Measurements from ENCODE around the gene STRN4. TPM values are rescaled to one million over a fixed set of nuclear protein-coding genes. Genes with fewer than 3 reads are reported as not detected.

Gene STRN4
- total and polyA plus RNA-seq, 9 of the 15 experiments (the other 6 are each of a cell fraction or from before 2014, with no cell fraction given), result 0.62 to 83.7 (median 36.9) TPM

- TF ChIP-seq SFPQ (IDR thresholded peaks at IDR 0.05; ENCODE audit: low read depth, low read length) (no peak), RHOXF2B (CRISPR knock-in tag; conservative IDR thresholded peaks at IDR 0.05) (no peak), MEIS2 (IDR thresholded peaks at IDR 0.05; ENCODE audit: partially characterized antibody) (no peak), HDAC1 (IDR thresholded peaks at IDR 0.05) (no peak), FOXA3 (CRISPR knock-in tag; conservative IDR thresholded peaks at IDR 0.05 in 1 of 2, IDR thresholded peaks at IDR 0.05 in 1 of 2) (no peak), ETV6 (IDR thresholded peaks at IDR 0.05; ENCODE audit: borderline replicate concordance in 1 of 2, low read depth in 2 of 2, low read length in 1 of 2) (no peak), ETV6 (CRISPR knock-in tag; IDR thresholded peaks at IDR 0.05; ENCODE audit: borderline replicate concordance) (no peak), SMARCA5 (IDR thresholded peaks at IDR 0.05) (no peak), SPI1 (IDR thresholded peaks at IDR 0.05; ENCODE audit: borderline replicate concordance, low read depth, low read length) (no peak), CEBPZ (IDR thresholded peaks at IDR 0.05; ENCODE audit: borderline replicate concordance, low read depth, low read length) (no peak), TAF15 (IDR thresholded peaks at IDR 0.05; ENCODE audit: low read depth, low read length) (no peak), ZKSCAN1 (IDR thresholded peaks at IDR 0.05; ENCODE audit: low read depth, low read length) (no peak), HMGN3 (IDR thresholded peaks at IDR 0.05; ENCODE audit: borderline replicate concordance, extremely low read depth, insufficient read length, low read depth, low read length) (peak; percentile 23), POLR2B (IDR thresholded peaks at IDR 0.05; ENCODE audit: low read depth, partially characterized antibody) (no peak), FOS (IDR thresholded peaks at IDR 0.05; ENCODE audit: extremely low read depth, insufficient read length) (no peak), POLR2G (IDR thresholded peaks at IDR 0.05; ENCODE audit: low read depth, low read length) (peak; percentile 68), RCOR1 (IDR thresholded peaks at IDR 0.05; ENCODE audit: borderline replicate concordance in 1 of 2, low read depth in 2 of 2, low read length in 2 of 2) (peak in 1 of 2 experiments; percentile 57; a peak in 1 of 4 replicates), ILK (tag; IDR thresholded peaks at IDR 0.05; ENCODE audit: borderline replicate concordance, low read depth) (no peak), OTX1 (CRISPR knock-in tag; IDR thresholded peaks at IDR 0.05) (no peak), ZNF764 (CRISPR knock-in tag; IDR thresholded peaks at IDR 0.05; ENCODE audit: low read depth) (no peak), GABPB1 (CRISPR knock-in tag; IDR thresholded peaks at IDR 0.05) (0 out of 2 replicates have a peak, but pooled peaks have one; percentile 34), NCOA1 (IDR thresholded peaks at IDR 0.05; ENCODE audit: low read depth) (no peak), MAX (CRISPR knock-in tag; IDR thresholded peaks at IDR 0.05) (peak; percentile 64), E2F3 (CRISPR knock-in tag; IDR thresholded peaks at IDR 0.05) (no peak)
Observed at GRCh38 chr19:46704379-46705076, 41.7 kb downstream of the STRN4 start (continued).
